Measurements from ENCODE around the gene SIX2. TPM values are rescaled to one million over a fixed set of nuclear protein-coding genes. Genes with fewer than 3 reads are reported as not detected.

SIX2 gene
- total and polyA plus RNA-seq, 4 experiments from 2014 or later = not detected

DNA sequence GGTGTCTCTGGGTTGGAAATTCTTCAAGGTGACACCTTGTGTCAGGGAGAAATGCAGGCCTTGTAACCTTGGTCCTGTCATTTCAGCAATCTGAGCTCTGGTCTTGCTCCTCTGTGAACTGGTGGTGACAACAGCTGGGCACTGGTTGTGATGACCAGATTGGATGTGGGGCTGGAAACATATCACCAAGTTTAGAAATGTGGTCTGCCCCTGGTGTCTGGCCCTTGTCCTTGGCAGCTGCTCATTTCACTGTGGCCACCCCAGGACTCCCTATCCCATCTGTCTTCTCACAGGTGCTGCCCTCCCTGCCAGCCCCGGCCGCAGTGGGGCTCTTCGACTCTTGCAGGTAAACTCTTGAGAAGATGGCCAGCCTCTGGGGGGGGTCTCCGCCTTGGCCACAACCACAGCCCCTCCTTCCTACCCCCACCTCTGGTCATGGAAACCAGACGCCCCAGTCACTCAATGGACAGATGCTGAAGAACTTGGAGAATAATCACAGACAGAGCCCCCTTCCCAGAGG, 47.0 kb downstream of the SIX2 start:
- H3K4me1 ChIP-seq (ENCODE audit: insufficient read depth, low read length) = no peaks in the 10 kb centered on the region
- H3K9me3 Mint-ChIP-seq = peaks cover 0 to 1% (median 0%) of the 10 kb centered on the region in 8 donors
- DNase-seq = no peak
- no peaks in the 10 kb centered on the region for H3K36me3 Mint-ChIP-seq
- H3K4me3 Mint-ChIP-seq = no peak overlapping the region
- no peaks in the 10 kb centered on the region for H3K9me3 ChIP-seq (ENCODE audit: control insufficient read depth in 1 of 2, low read length in 2 of 2)
- CTCF ChIA-PET (ENCODE audit: partially characterized antibody) = no interaction called here
- no peaks in the 10 kb centered on the region for H3K4me1 Mint-ChIP-seq
- no peak overlapping the region for H3K4me3 ChIP-seq (ENCODE audit: low read length in 2 of 2)
- H3K27ac ChIP-seq (ENCODE audit: low read depth, low read length) = no peak overlapping the region
- peaks cover 9 to 24% of the 10 kb centered on the region in 2 donors for H3K27me3 Mint-ChIP-seq
- H3K27me3 ChIP-seq (ENCODE audit: insufficient read depth, low read length) = no peaks in the 10 kb centered on the region
- H3K27ac Mint-ChIP-seq = no peak overlapping the region
- POLR2A ChIA-PET (ENCODE audit: partially characterized antibody) = no interaction called here
- no peaks in the 10 kb centered on the region for H3K36me3 ChIP-seq (ENCODE audit: insufficient read depth, low read length)
- intact Hi-C loops (cut with micrococcal nuclease) = no loop called here

- H3K9me3 Mint-ChIP-seq = peaks cover 0 to 1% (median 0%) of the 10 kb centered on the region in 8 donors
- peaks cover 0 to 3% (median 2%) of the 10 kb centered on the region in 4 donors for H3K4me1 Mint-ChIP-seq
- Histone ChIP-seq H3K36me3 (ENCODE audit: insufficient read depth, low read length) (no peaks in the 10 kb centered on the region), H3K27ac (ENCODE audit: low read depth, low read length) (no peak overlapping the region), H3K4me1 (ENCODE audit: insufficient read depth, low read length) (peaks cover 2% of the 10 kb centered on the region), H3K27me3 (ENCODE audit: insufficient read depth, low read length) (no peaks in the 10 kb centered on the region), H3K4me3 (ENCODE audit: low read length in 2 of 2) (no peak overlapping the region), H3K9me3 (ENCODE audit: control insufficient read depth in 1 of 2, low read length in 2 of 2) (no peaks in the 10 kb centered on the region)
- ChIA-PET CTCF (ENCODE audit: partially characterized antibody) (no interaction called here), POLR2A (ENCODE audit: partially characterized antibody) (no interaction called here)
- H3K36me3 Mint-ChIP-seq = no peaks in the 10 kb centered on the region
- peaks cover 13 to 31% of the 10 kb centered on the region in 2 donors for H3K27me3 Mint-ChIP-seq
- no peak overlapping the region for H3K4me3 Mint-ChIP-seq
- intact Hi-C loops (cut with micrococcal nuclease) = no loop called here
- DNase-seq = no peak
- H3K27ac Mint-ChIP-seq = no peak overlapping the region
These were observed 48.4 kb downstream of the SIX2 start for GRCh38 chr2:44960871-44961270.

DNA sequence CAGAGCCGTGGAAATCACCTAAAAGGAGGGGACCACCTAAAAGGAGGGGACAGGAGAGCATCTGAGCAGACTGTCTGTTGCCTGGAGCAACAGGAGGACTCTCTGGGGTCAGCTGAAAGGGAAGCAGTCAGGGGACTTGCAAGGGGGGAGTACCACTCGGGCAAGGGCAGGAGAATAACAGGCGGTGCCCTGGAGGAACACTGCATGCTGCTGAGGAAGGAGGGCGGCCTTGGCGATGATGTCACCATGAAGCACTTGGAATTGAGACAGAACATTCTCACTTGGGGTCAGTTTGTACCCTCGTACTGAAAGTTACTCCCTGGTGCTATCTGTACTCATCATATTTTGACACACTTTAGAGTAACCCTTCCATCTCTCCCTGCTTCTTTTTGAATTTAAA, 49.4 kb downstream of the SIX2 start:
- Mint-ChIP-seq H3K36me3 (no peaks in the 10 kb centered on the region), H3K4me1 (peaks cover 2 to 13% (median 9%) of the 10 kb centered on the region in 4 donors), H3K27ac (no peak overlapping the region), H3K27me3 (peaks cover 16 to 34% of the 10 kb centered on the region in 2 donors), H3K4me3 (no peak overlapping the region), H3K9me3 (peaks cover 0 to 2% (median 0%) of the 10 kb centered on the region in 8 donors)
- Histone ChIP-seq H3K36me3 (ENCODE audit: insufficient read depth, low read length) (no peaks in the 10 kb centered on the region), H3K4me1 (ENCODE audit: insufficient read depth, low read length) (peaks cover 12% of the 10 kb centered on the region), H3K27me3 (ENCODE audit: insufficient read depth, low read length) (peaks cover 4% of the 10 kb centered on the region), H3K4me3 (ENCODE audit: low read length in 2 of 2) (no peak overlapping the region), H3K9me3 (ENCODE audit: control insufficient read depth in 1 of 2, low read length in 2 of 2) (no peaks in the 10 kb centered on the region), H3K27ac (ENCODE audit: low read depth, low read length) (no peak overlapping the region)
- DNase-seq = no peak
- CTCF ChIA-PET (ENCODE audit: partially characterized antibody) = interaction anchor here (1.4 to 6.3 kb wide), 3 partner anchors 10 to 871 kb away, joined by 3 to 44 read pairs (median 4); no protein-coding TSS in a partner anchor
- POLR2A ChIA-PET (ENCODE audit: partially characterized antibody) = no interaction called here
- intact Hi-C loops (cut with micrococcal nuclease) = loop anchor here (5.0 kb wide), 2 partner anchors 718 to 1008 kb away; no protein-coding TSS in a partner anchor

DNA sequence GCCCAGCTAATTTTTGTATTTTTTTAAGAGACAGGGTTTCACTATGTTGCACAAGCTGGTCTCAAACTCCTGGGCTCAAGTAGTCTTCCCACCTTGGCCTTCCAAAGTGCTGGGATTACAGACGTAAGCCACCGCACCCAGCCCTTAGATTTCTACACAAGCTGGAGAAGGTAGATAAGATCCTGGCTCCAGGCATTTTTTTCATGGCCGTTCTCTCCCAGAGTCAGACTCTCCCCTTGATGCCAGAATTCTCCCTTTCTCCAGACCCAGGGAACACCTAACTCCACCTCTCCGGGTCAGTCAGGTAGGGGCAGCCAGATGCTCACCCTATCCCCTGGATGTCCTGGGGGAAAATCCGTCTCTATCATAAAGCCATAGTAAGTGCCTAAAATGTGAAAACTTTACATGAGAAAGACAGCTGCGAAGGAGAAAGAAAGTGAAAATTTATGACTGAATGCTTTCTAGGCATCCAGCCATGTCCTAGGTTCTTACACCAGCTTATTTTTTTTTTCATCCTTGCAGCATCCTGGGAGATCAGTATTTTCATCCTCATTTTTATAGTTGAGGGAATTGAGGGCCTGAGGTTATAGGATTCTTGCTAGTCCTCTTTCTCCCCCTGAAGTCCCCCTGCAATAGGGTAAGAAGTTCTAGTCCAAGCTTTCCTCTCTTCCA, 51.5 kb downstream of the SIX2 start:
- ChIA-PET CTCF (ENCODE audit: partially characterized antibody) (interaction anchor here (0.8 to 6.3 kb wide), 8 partner anchors 14 to 914 kb away, joined by 3 to 44 read pairs (median 6); no protein-coding TSS in a partner anchor), POLR2A (ENCODE audit: partially characterized antibody) (no interaction called here)
- H3K36me3 Mint-ChIP-seq = no peaks in the 10 kb centered on the region
- no peak overlapping the region for H3K27ac ChIP-seq (ENCODE audit: low read depth, low read length)
- intact Hi-C loops (cut with micrococcal nuclease) = loop anchor here (5.0 kb wide), 2 partner anchors 715 to 1005 kb away; no protein-coding TSS in a partner anchor
- H3K4me1 ChIP-seq (ENCODE audit: insufficient read depth, low read length) = peaks cover 13% of the 10 kb centered on the region
- H3K27me3 ChIP-seq (ENCODE audit: insufficient read depth, low read length) = peaks cover 9% of the 10 kb centered on the region
- peaks cover 0 to 2% (median 0%) of the 10 kb centered on the region in 8 donors for H3K9me3 Mint-ChIP-seq
- peaks cover 25 to 49% of the 10 kb centered on the region in 2 donors for H3K27me3 Mint-ChIP-seq
- peaks cover 6 to 27% (median 18%) of the 10 kb centered on the region in 4 donors for H3K4me1 Mint-ChIP-seq
- no peak overlapping the region for H3K4me3 ChIP-seq (ENCODE audit: low read length in 2 of 2)
- no peak overlapping the region for H3K4me3 Mint-ChIP-seq
- no peaks in the 10 kb centered on the region for H3K9me3 ChIP-seq (ENCODE audit: control insufficient read depth in 1 of 2, low read length in 2 of 2)
- no peak for DNase-seq
- H3K36me3 ChIP-seq (ENCODE audit: insufficient read depth, low read length) = no peaks in the 10 kb centered on the region
- no peak overlapping the region for H3K27ac Mint-ChIP-seq

DNA sequence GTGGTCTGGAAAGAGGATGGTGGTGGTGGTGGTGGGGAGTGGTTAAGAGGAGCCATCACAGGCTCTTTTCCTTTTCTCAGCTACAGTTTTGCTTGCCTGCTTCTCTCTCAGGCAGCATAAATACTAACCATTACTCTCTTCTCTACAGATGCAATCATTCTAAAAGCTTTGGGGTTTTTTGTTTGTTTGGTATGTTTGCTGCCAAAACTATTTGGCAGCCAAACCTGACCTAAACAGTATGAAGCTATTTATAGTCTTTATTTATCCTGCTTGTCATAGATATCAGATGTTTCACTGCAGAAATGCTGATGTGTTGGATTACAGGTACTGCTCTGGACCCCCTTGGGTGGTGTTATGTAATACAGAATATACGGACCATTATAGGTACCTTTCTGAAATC, 52.4 kb downstream of the SIX2 start:
- ChIA-PET POLR2A (ENCODE audit: partially characterized antibody) (no interaction called here), CTCF (ENCODE audit: partially characterized antibody) (interaction anchor here (0.9 to 6.3 kb wide), 16 partner anchors 7 to 1079 kb away, joined by 3 to 44 read pairs (median 6); no protein-coding TSS in a partner anchor)
- Histone ChIP-seq H3K4me3 (ENCODE audit: low read length in 2 of 2) (no peak overlapping the region), H3K27ac (ENCODE audit: low read depth, low read length) (no peak overlapping the region), H3K9me3 (ENCODE audit: control insufficient read depth in 1 of 2, low read length in 2 of 2) (no peaks in the 10 kb centered on the region), H3K36me3 (ENCODE audit: insufficient read depth, low read length) (no peaks in the 10 kb centered on the region), H3K27me3 (ENCODE audit: insufficient read depth, low read length) (peaks cover 9% of the 10 kb centered on the region), H3K4me1 (ENCODE audit: insufficient read depth, low read length) (peaks cover 13% of the 10 kb centered on the region)
- H3K36me3 Mint-ChIP-seq = no peaks in the 10 kb centered on the region
- H3K4me3 Mint-ChIP-seq = no peak overlapping the region
- DNase-seq = no peak
- H3K27me3 Mint-ChIP-seq = peaks cover 25 to 50% of the 10 kb centered on the region in 2 donors
- H3K4me1 Mint-ChIP-seq = peaks cover 8 to 32% (median 21%) of the 10 kb centered on the region in 4 donors
- intact Hi-C loops (cut with micrococcal nuclease) = loop anchor here (5.0 kb wide), 2 partner anchors 715 to 1005 kb away; no protein-coding TSS in a partner anchor
- no peak overlapping the region for H3K27ac Mint-ChIP-seq
- H3K9me3 Mint-ChIP-seq = peaks cover 0 to 2% (median 0%) of the 10 kb centered on the region in 8 donors

GRCh38 chr2:44955593-44956392, 53.5 kb downstream of the SIX2 start:
- no peaks in the 10 kb centered on the region for H3K9me3 ChIP-seq (ENCODE audit: control insufficient read depth in 1 of 2, low read length in 2 of 2)
- Mint-ChIP-seq H3K9me3 (peaks cover 0 to 2% (median 0%) of the 10 kb centered on the region in 8 donors), H3K4me1 (peaks cover 11 to 36% (median 24%) of the 10 kb centered on the region in 4 donors), H3K27me3 (peaks cover 30 to 57% of the 10 kb centered on the region in 2 donors), H3K27ac (no peak overlapping the region), H3K4me3 (peak overlapping the region in 2 of 8 donors; percentile 6 to 76), H3K36me3 (no peaks in the 10 kb centered on the region)
- no peak overlapping the region for H3K27ac ChIP-seq (ENCODE audit: low read depth, low read length)
- H3K36me3 ChIP-seq (ENCODE audit: insufficient read depth, low read length) = no peaks in the 10 kb centered on the region
- H3K27me3 ChIP-seq (ENCODE audit: insufficient read depth, low read length) = peaks cover 9% of the 10 kb centered on the region
- ChIA-PET POLR2A (ENCODE audit: partially characterized antibody) (no interaction called here), CTCF (ENCODE audit: partially characterized antibody) (interaction anchor here (0.7 to 6.3 kb wide), 26 partner anchors 8 to 1078 kb away, joined by 3 to 44 read pairs (median 4); no protein-coding TSS in a partner anchor)
- no peak overlapping the region for H3K4me3 ChIP-seq (ENCODE audit: low read length in 2 of 2)
- H3K4me1 ChIP-seq (ENCODE audit: insufficient read depth, low read length) = peaks cover 13% of the 10 kb centered on the region
- DNase-seq = peak; percentile 51 to 58 (median 57)
- intact Hi-C loops (cut with micrococcal nuclease) = loop anchor here (1.0 to 5.0 kb wide), 4 partner anchors 476 to 1003 kb away; no protein-coding TSS in a partner anchor
